CD14-positive monocyte (primary cell): ENCODE results near the gene GNL1. TPM values are rescaled to one million over a fixed set of nuclear protein-coding genes. Genes with fewer than 3 reads are reported as not detected.

Experiments
- DNase-seq, 3 donors: peaks; one replicate each; pipeline ENCODE4 v3.0.0-alpha.2; 2011 to 2022
- H2AFZ ChIP-seq: 2 replicates; pipeline ENCODE4 v1.6.0; 2012; ENCODE audit warnings: mild to moderate bottlenecking, low read depth, low read length, inconsistent platforms; ENCODE audit not compliant: insufficient read depth, poor library complexity, severe bottlenecking
- H3K27ac ChIP-seq, 2 donors: 1 replicate in 1 of 2; 2 replicates in 1 of 2; pipeline ENCODE4 v1.5.1; 2012 to 2013; ENCODE audit warnings: low read length in 2 of 2, control low read depth in 1 of 2, inconsistent platforms in 1 of 2, low read depth in 1 of 2, mild to moderate bottlenecking in 1 of 2
- H3K27me3 ChIP-seq, 2 donors: one replicate each; pipeline versions ENCODE4 v1.6.0 to v1.6.1; 2011 to 2013; ENCODE audit warnings: low read length in 2 of 2; ENCODE audit not compliant: control insufficient read depth in 2 of 2, insufficient read depth in 2 of 2
- H3K36me3 ChIP-seq, 2 donors: replicated peaks in 1 of 2; 1 replicate in 1 of 2; 2 replicates in 1 of 2; pipeline versions ENCODE4 v1.5.1 to v1.6.1; 2012 to 2013; ENCODE audit warnings: low read length in 2 of 2, control low read depth in 1 of 2, inconsistent platforms in 1 of 2, mild to moderate bottlenecking in 1 of 2; ENCODE audit not compliant: insufficient read depth in 2 of 2, control insufficient read depth in 1 of 2
- H3K4me1 ChIP-seq, 2 donors: 1 replicate in 1 of 2; 2 replicates in 1 of 2; pipeline versions ENCODE4 v1.5.1 to v1.6.1; 2012 to 2013; ENCODE audit warnings: low read length in 2 of 2, control low read depth in 1 of 2, inconsistent platforms in 1 of 2, mild to moderate bottlenecking in 1 of 2, moderate library complexity in 1 of 2; ENCODE audit not compliant: insufficient read depth in 2 of 2, control insufficient read depth in 1 of 2
- H3K4me2 ChIP-seq: replicated peaks from 2 replicates; pipeline ENCODE3; 2012; ENCODE audit warnings: low read length, moderate library complexity, mild to moderate bottlenecking; ENCODE audit not compliant: poor library complexity, severe bottlenecking; ENCODE audit errors: extremely low read depth
- H3K4me3 ChIP-seq, 3 experiments: fragments of 200-600 bp in 1 of 3; sonication (generic) in 1 of 3; replicated peaks in 1 of 3; 1 replicate in 2 of 3; 2 replicates in 1 of 3; pipeline ENCODE4 v1.5.1; 2011 to 2013; ENCODE audit warnings: low read length in 3 of 3, mild to moderate bottlenecking in 3 of 3, control low read depth in 2 of 3, low read depth in 2 of 3, inconsistent platforms in 1 of 3, moderate library complexity in 1 of 3
- H3K79me2 ChIP-seq: 2 replicates; pipeline ENCODE4 v1.6.0; 2012; ENCODE audit warnings: mild to moderate bottlenecking, control low read depth, inconsistent platforms, low read length, moderate library complexity; ENCODE audit not compliant: insufficient read depth
- H3K9ac ChIP-seq: 2 replicates; pipeline ENCODE4 v1.6.0; 2017; ENCODE audit warnings: low read length, mild to moderate bottlenecking; ENCODE audit not compliant: insufficient read depth, poor library complexity, severe bottlenecking
- H3K9me3 ChIP-seq, 2 donors: replicated peaks in 1 of 2; 1 replicate in 1 of 2; 2 replicates in 1 of 2; pipeline versions ENCODE4 v1.5.1 to v1.6.1; 2012 to 2013; ENCODE audit warnings: low read length in 2 of 2, control low read depth in 1 of 2; ENCODE audit not compliant: control insufficient read depth in 1 of 2, insufficient read depth in 1 of 2
- H4K20me1 ChIP-seq: 2 replicates; pipeline ENCODE4 v1.6.0; 2012; ENCODE audit warnings: mild to moderate bottlenecking, low read length, control low read depth, moderate library complexity; ENCODE audit not compliant: insufficient read depth
- H3K27ac Mint-ChIP-seq, 7 donors: one replicate each; pipeline ENCODE4 v1.8.0; 2020; ENCODE audit warnings: mild to moderate bottlenecking in 7 of 7, mixed read lengths in 7 of 7, moderate library complexity in 6 of 7, inconsistent platforms in 2 of 7
- H3K27me3 Mint-ChIP-seq, 3 donors: one replicate each; pipeline ENCODE4 v1.8.0; 2021 to 2022; ENCODE audit warnings: low read depth in 3 of 3, mild to moderate bottlenecking in 3 of 3, mixed read lengths in 3 of 3, moderate library complexity in 3 of 3, inconsistent platforms in 1 of 3
- H3K36me3 Mint-ChIP-seq, 2 donors: one replicate each; pipeline ENCODE4 v1.8.0; 2020; ENCODE audit warnings: mixed read lengths in 2 of 2, inconsistent platforms in 1 of 2, mild to moderate bottlenecking in 1 of 2
- H3K4me1 Mint-ChIP-seq: one replicate; pipeline ENCODE4 v1.8.0; 2020; ENCODE audit warnings: mild to moderate bottlenecking, mixed read lengths
- H3K4me3 Mint-ChIP-seq, 2 donors: one replicate each; pipeline ENCODE4 v1.8.0; 2020; ENCODE audit warnings: mild to moderate bottlenecking in 2 of 2, mixed read lengths in 2 of 2, moderate library complexity in 1 of 2
- H3K9me3 Mint-ChIP-seq, 7 donors: one replicate each; pipeline ENCODE4 v1.8.0; 2020 to 2022; ENCODE audit warnings: mixed read lengths in 7 of 7, mild to moderate bottlenecking in 6 of 7, moderate library complexity in 6 of 7, inconsistent platforms in 2 of 7
- WGBS: methylation state at CpG from one replicate; pipeline ENCODE4 v1.1.5; 2013; ENCODE audit warnings: missing lambda C conversion rate; ENCODE audit not compliant: insufficient coverage; 5-methylcytosine and 5-hydroxymethylcytosine counted together
- intact Hi-C, 2 donors: fragments of 100-400 bp; cut with micrococcal nuclease; formaldehyde crosslinking; loops; one replicate each; pipeline versions ENCODE4 v1.15.0 to v1.15.1; 2023
- polyA plus RNA-seq, 3 donors: library from polyadenylated mRNA; depleted of rRNA in 1 of 3; unstranded in 2 of 3; stranded (reverse) in 1 of 3; fragments of 300-500 nt in 2 of 3; fragments of >200 nt in 1 of 3; fragmentation: Illumina TruSeq in 2 of 3; gene quantifications; 1 replicate in 2 of 3; 2 replicates in 1 of 3; pipeline ENCODE4 v1.2.3, GENCODE V29; 2012 to 2021
- TF ChIP-seq, protein P1 (sequence below): fragments of 200-600 bp; IDR thresholded peaks from one replicate; pipeline ENCODE4 v1.8.0; 2022; ENCODE audit warnings: antibody characterized with exemption, mild to moderate bottlenecking

Gene GNL1
- polyA plus RNA-seq, 3 donors = 10.3 to 13.4 (median 12.9) TPM

DNA sequence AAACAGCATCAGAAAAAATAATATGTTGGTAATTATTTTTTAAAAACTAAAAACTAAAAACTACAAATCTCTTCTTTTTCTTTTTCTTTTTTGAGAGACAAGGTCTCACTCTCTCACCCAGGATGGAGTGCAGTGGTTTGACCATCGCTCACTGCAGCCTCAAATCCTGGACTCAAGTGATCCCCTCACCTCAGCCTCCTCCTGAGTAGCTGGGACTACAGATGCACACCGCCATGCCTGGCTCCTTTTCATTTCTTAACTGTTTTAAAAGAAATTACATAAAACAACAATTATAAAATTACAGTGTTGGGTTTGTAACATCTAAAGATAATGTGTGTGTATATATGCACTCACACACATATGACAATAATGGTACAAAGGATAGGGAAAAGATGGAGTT lies 42.8 kb downstream of the GNL1 start:
- peaks cover 0 to 3% of the 10 kb centered on the region in 2 donors for H3K9me3 ChIP-seq
- H2AFZ ChIP-seq = no peak overlapping the region
- Mint-ChIP-seq H3K27ac (no peak overlapping the region), H3K4me1 (peaks cover 52% of the 10 kb centered on the region), H3K4me3 (no peak overlapping the region), H3K27me3 (no peaks in the 10 kb centered on the region), H3K9me3 (peaks cover 2 to 12% (median 5%) of the 10 kb centered on the region in 7 donors), H3K36me3 (no peaks in the 10 kb centered on the region)
- no peak overlapping the region for H3K4me2 ChIP-seq
- 100% methylated on average over 1 of the region's 2 CpGs for WGBS
- H3K9ac ChIP-seq = no peak overlapping the region
- no peaks in the 10 kb centered on the region for H3K36me3 ChIP-seq
- TF ChIP-seq, protein P1, sequence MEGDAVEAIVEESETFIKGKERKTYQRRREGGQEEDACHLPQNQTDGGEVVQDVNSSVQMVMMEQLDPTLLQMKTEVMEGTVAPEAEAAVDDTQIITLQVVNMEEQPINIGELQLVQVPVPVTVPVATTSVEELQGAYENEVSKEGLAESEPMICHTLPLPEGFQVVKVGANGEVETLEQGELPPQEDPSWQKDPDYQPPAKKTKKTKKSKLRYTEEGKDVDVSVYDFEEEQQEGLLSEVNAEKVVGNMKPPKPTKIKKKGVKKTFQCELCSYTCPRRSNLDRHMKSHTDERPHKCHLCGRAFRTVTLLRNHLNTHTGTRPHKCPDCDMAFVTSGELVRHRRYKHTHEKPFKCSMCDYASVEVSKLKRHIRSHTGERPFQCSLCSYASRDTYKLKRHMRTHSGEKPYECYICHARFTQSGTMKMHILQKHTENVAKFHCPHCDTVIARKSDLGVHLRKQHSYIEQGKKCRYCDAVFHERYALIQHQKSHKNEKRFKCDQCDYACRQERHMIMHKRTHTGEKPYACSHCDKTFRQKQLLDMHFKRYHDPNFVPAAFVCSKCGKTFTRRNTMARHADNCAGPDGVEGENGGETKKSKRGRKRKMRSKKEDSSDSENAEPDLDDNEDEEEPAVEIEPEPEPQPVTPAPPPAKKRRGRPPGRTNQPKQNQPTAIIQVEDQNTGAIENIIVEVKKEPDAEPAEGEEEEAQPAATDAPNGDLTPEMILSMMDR = no peak
- H4K20me1 ChIP-seq = no peaks in the 10 kb centered on the region
- H3K27ac ChIP-seq = no peak overlapping the region
- no peak for DNase-seq
- H3K4me3 ChIP-seq = no peak overlapping the region
- H3K79me2 ChIP-seq = no peaks in the 10 kb centered on the region
- intact Hi-C loops = no loop called here
- peaks cover 64 to 69% of the 10 kb centered on the region in 2 donors for H3K4me1 ChIP-seq
- H3K27me3 ChIP-seq = no peaks in the 10 kb centered on the region

DNA sequence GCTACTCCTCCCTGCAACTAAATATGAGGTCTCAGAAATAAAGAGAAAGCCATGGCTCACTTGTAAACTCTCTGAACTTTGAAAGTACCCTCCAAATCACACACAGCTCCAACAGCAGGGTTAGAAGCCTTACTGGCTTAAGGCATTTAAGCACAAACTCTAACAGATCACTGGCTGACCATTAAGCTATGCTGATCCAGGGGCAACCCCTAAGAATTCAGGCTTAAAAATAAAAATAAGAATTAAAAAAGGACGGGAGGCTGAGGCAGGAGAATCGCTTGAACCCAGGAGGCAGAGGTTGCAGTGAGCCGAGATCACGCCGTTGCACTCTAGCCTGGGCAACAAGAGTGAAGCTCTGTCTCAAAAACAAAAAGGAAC lies 45.1 kb downstream of the GNL1 start:
- H3K27ac Mint-ChIP-seq = peak overlapping the region in 3 of 7 donors; percentile 12 to 62 (median 13)
- no peak overlapping the region for H3K9ac ChIP-seq
- no peaks in the 10 kb centered on the region for H3K79me2 ChIP-seq
- H3K4me3 ChIP-seq = peak overlapping the region in 1 of 3 experiments; percentile 26
- peaks cover 59% of the 10 kb centered on the region for H3K4me1 Mint-ChIP-seq
- no peaks in the 10 kb centered on the region for H3K9me3 ChIP-seq
- H3K4me1 ChIP-seq = peaks cover 67 to 68% of the 10 kb centered on the region in 2 donors
- no peaks in the 10 kb centered on the region for H3K36me3 Mint-ChIP-seq
- H2AFZ ChIP-seq = peak overlapping the region; percentile 52
- TF ChIP-seq, protein P1 = no peak
- H3K4me2 ChIP-seq = peak overlapping the region; percentile 21
- intact Hi-C loops = no loop called here
- 38% methylated on average over 3 of the region's 5 CpGs for WGBS
- peaks cover 0 to 3% (median 0%) of the 10 kb centered on the region in 3 donors for H3K27me3 Mint-ChIP-seq
- H3K27me3 ChIP-seq = no peaks in the 10 kb centered on the region
- H3K36me3 ChIP-seq = no peaks in the 10 kb centered on the region
- peak overlapping the region in 1 of 2 donors; percentile 47 for H3K4me3 Mint-ChIP-seq
- H3K9me3 Mint-ChIP-seq = peaks cover 0 to 2% (median 0%) of the 10 kb centered on the region in 7 donors
- H3K27ac ChIP-seq = no peak overlapping the region
- DNase-seq = no peak
- no peaks in the 10 kb centered on the region for H4K20me1 ChIP-seq
